ENCODE measurements around the gene C16orf54. TPM values are rescaled to one million over a fixed set of nuclear protein-coding genes. Genes with fewer than 3 reads are reported as not detected.
"Not testable (repeated sequence)": the region's sequence is repeated elsewhere in the genome, so short reads cannot be mapped to it uniquely, and the experiment has no call there.

C16orf54 gene, protein sequence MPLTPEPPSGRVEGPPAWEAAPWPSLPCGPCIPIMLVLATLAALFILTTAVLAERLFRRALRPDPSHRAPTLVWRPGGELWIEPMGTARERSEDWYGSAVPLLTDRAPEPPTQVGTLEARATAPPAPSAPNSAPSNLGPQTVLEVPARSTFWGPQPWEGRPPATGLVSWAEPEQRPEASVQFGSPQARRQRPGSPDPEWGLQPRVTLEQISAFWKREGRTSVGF
- total RNA-seq: 1 to 10 TPM; 1.6 to 3.4 (median 1.7) TPM
- long read RNA-seq, donor 1, partial matches to known transcripts: 0 of 2 reads
- long read RNA-seq, donor 1, other reads (novel, unspliced or antisense): 1 of 2 reads
- long read RNA-seq, donor 2, partial matches to known transcripts: 0 of 1 reads
- long read RNA-seq, donor 2, other reads (novel, unspliced or antisense): 1 of 1 reads

DNA sequence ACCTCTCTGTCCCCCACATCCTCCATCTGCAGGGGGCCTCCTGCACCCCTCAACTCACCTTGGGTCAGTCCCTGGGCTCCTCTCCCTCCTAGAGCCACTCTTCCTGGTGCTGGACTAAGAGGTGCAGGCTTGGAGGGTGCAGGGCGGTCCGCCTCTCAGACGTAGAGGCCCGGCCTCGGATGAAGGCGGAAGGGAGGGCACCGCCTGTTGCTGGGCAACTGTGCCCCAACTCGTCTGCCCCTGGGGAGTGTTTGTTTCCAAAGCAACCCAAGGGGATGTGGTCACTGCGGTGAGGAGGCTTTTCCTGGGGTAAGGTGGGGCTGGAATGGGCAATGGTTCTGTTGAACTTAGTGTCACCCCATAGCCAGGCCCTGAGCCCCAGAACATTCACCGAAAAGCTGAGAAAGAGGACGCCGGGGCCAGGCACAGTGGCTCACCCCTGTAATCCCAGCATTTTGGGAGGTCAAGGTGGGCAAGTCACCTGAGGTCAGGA, at the start of gene C16orf54:
Gene C16orf54 (minus strand): TSS at position 138 of the 493 bp plus-strand sequence. CDS start 1,039 bp downstream, outside the sequence.
- peak; percentile 74 to 94 (median 77) for DNase-seq

DNA sequence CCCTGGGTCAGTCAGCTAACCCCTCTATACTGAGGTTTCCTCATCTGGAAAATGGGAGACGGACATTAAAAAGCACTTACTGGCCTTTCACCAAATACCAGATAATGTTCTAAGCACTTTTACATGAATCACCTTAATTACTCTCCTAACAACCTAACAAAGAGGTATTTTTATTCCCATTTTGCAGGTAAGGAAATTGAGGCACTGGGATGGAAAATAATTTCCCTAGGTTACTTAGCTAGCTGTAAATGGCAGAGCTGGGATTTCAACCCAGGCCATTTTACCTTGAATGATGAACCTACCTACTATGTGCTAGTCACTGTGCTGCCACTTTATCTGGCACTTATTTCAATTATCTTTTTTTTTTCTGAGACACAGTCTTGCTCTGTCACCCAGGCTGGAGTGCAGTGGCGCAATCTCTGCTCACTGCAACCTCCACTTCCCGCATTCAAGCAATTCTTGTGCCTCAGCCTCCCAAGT, 48.5 kb upstream of the C16orf54 start:
- DNase-seq: no peak
- Histone ChIP-seq H3K4me1 (ENCODE audit: low read depth) (peaks cover 24% of the 10 kb centered on the region), H3K4me3 (no peak overlapping the region), H3K9me3 (no peaks in the 10 kb centered on the region), H3K36me3 (ENCODE audit: low read depth) (no peaks in the 10 kb centered on the region)
- ATAC-seq: no peak
- intact Hi-C loops (cut with DNase I, micrococcal nuclease): no loop called here
- TF ChIP-seq, protein P1, sequence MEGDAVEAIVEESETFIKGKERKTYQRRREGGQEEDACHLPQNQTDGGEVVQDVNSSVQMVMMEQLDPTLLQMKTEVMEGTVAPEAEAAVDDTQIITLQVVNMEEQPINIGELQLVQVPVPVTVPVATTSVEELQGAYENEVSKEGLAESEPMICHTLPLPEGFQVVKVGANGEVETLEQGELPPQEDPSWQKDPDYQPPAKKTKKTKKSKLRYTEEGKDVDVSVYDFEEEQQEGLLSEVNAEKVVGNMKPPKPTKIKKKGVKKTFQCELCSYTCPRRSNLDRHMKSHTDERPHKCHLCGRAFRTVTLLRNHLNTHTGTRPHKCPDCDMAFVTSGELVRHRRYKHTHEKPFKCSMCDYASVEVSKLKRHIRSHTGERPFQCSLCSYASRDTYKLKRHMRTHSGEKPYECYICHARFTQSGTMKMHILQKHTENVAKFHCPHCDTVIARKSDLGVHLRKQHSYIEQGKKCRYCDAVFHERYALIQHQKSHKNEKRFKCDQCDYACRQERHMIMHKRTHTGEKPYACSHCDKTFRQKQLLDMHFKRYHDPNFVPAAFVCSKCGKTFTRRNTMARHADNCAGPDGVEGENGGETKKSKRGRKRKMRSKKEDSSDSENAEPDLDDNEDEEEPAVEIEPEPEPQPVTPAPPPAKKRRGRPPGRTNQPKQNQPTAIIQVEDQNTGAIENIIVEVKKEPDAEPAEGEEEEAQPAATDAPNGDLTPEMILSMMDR (IDR thresholded peaks at IDR 0.05): no peak

More for the DNA sequence above, at the start of gene C16orf54:
- Histone ChIP-seq H3K4me3 (no peak within 1 kb of the TSS), H3K36me3 (ENCODE audit: low read depth) (no peaks in the 10 kb centered on the region), H3K9me3 (no peaks in the 10 kb centered on the region), H3K4me1 (ENCODE audit: low read depth) (peaks cover 37% of the 10 kb centered on the region)
- intact Hi-C loops (cut with DNase I, micrococcal nuclease): no loop called here
- peak; percentile 82 for ATAC-seq
- TF ChIP-seq, protein P1 (IDR thresholded peaks at IDR 0.05): no peak

DNA sequence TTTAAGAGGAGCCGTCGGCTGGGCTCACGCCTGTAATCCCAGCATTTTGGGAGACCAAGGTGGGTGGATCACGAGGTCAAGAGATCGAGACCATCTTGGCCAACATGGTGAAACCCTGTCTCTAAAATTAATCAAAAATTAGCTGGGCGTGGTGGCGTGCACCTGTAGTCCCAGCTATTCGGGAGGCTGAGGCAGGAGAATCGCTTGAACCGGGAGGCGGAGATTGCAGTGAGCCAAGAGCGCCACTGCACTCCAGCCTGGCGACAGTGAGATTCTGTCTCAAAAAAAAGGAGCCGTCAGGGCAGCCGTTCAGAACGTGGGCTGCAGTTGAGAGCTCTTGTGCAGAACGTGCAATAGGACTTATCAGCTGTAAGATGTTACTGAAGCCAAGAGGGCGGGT, 47.4 kb upstream of the C16orf54 start:
- H3K9me3 ChIP-seq; DNase-seq; H3K36me3 ChIP-seq (ENCODE audit: low read depth); ATAC-seq; intact Hi-C loops (cut with DNase I, micrococcal nuclease); H3K4me3 ChIP-seq: not testable (repeated sequence)
- peaks cover 24% of the 10 kb centered on the region for H3K4me1 ChIP-seq (ENCODE audit: low read depth)

DNA sequence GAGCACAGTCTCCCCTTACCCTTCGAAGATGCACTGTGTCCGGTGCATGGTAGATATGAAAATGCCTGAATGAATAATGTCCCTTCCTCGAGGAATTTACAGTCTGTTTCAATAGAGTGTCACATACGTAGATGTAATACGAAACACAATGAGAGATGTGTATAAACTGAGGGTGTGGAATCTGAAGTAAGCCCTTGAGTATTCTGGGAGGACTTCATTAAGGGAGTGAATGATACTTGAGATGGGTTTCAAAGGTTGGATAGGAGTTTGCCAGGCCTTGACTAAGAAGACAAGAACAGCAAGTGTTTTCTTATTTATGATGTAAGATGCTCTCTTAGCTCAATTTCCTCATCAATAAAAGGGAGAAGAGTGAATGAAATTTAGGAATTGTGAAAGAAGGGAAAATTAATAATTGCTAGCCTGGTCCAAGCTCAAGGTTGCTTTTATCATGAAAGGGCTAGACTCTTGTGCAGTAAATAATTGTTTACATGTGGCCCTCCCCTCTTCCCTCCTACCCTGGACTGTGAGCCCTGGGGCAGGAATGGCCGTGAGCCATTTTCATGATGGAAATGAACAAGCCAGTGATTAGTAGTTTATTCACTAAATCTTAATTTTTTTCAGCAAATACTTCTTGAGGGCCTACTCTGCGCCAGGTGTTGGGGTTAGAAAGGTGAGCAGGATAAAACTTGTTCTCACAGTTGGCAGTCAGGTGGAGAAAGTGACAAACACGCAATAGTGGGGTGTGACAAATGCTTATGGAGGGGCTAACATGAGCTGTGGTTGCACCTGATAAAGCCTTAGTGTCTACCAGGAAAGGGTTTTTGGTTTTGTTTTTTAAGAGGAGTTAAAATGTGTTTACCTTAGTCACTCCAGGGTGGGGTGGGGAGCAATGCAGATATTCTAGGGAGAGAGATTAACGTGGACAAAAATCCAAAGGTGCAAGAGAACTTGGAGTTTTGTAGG, 46.3 kb upstream of the C16orf54 start:
- Histone ChIP-seq H3K36me3 (ENCODE audit: low read depth) (no peaks in the 10 kb centered on the region), H3K4me1 (ENCODE audit: low read depth) (peaks cover 24% of the 10 kb centered on the region), H3K4me3 (no peak overlapping the region), H3K9me3 (no peaks in the 10 kb centered on the region)
- TF ChIP-seq, protein P1 (IDR thresholded peaks at IDR 0.05): no peak
- intact Hi-C loops (cut with DNase I, micrococcal nuclease): no loop called here
- DNase-seq: peak in 1 of 3 donors; percentile 8
- no peak for ATAC-seq

DNA sequence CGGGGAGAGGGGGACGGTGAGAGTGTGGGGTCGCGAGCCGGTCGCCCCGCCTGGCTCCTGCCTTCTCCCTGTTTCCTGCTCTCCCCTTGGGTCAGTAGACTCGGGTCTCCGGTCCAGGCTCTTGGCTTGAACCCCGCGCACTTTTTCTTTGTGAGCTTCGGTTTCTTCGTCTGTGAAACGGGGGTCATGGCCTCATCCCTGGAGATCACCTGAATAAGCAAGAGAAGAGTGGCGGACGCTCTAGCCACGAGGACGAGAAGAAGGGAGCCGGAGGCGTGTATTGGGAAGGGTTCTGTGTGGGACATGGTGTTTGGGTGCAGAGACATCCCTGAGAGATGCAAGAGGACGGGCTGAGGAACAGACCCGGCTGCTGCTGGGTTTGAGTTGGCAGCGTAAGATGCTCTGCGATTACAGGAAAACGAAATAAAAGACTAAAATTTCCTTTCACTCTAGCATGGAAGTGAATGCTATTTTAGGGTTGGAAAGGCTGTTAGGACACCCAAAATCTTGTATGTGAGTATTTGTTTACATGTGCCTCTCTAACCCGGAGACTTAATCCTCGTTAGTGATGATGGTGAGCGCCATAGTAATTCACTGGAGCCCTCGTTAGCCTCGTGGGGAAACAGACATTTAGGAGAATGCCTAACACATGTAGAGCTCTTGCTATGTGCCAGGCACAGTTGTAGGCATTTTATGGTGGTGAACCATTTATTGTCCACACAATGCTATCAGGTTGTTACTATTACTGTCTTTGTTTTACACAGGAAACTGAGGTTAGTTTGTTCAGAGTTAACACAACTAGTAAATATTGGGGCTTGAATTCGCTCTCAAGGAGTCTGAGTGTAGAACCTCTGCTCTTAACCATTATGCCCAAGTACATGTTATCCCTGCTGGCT, 45.4 kb upstream of the C16orf54 start:
- Histone ChIP-seq H3K9me3 (no peaks in the 10 kb centered on the region), H3K4me1 (ENCODE audit: low read depth) (peaks cover 24% of the 10 kb centered on the region), H3K36me3 (ENCODE audit: low read depth) (no peaks in the 10 kb centered on the region), H3K4me3 (peak overlapping the region; percentile 58)
- TF ChIP-seq, protein P1 (IDR thresholded peaks at IDR 0.05): no peak
- ATAC-seq (peak; percentile 16), DNase-seq (no peak)
- intact Hi-C loops (cut with DNase I, micrococcal nuclease): no loop called here

Data from mucosa of descending colon (tissue), 3 donors.